Stimulated activated CD4-positive, alpha-beta T cell treated with anti-CD3 and anti-CD28 coated beads, Interleukin-12 subunit alpha, Interleukin-12 subunit beta, amount 100 ng/mL, for 4 hours (primary cell): Measurements from ENCODE around the gene ATG10.
"Not testable (repeated sequence)": the region's sequence is repeated elsewhere in the genome, so short reads cannot be mapped to it uniquely, and the experiment has no call there.

Experiments
- DNase-seq: peaks from one replicate; pipeline ENCODE4 v3.0.0-alpha.2; 2020

ATG10 gene

GRCh38 chr5:82066791-82067190 is 95.0 kb downstream of the ATG10 start:
- no peak for DNase-seq

- not testable (repeated sequence) for DNase-seq
Measured at GRCh38 chr5:82068042-82068441, 96.2 kb downstream of the ATG10 start.

GRCh38 chr5:82068723-82069122 is 96.9 kb downstream of the ATG10 start:
- DNase-seq = no peak

GRCh38 chr5:82072138-82072537 is 100.3 kb downstream of the ATG10 start:
- DNase-seq = no peak

- DNase-seq = no peak
Measured at GRCh38 chr5:82073179-82073578, 101.4 kb downstream of the ATG10 start.

GRCh38 chr5:82074950-82075349 is 103.1 kb downstream of the ATG10 start:
- DNase-seq = no peak

GRCh38 chr5:82077496-82077895 is 105.7 kb downstream of the ATG10 start:
- DNase-seq = no peak

GRCh38 chr5:82091617-82092016 is 119.8 kb downstream of the ATG10 start:
- DNase-seq = no peak

- no peak for DNase-seq
Measured at GRCh38 chr5:82095536-82095935, 123.7 kb downstream of the ATG10 start.

- no peak for DNase-seq
Measured at GRCh38 chr5:82096249-82096648, 124.4 kb downstream of the ATG10 start.

- DNase-seq = no peak
Measured at GRCh38 chr5:82100303-82101077, 128.7 kb downstream of the ATG10 start.

GRCh38 chr5:82104872-82105271 is 133.0 kb downstream of the ATG10 start:
- DNase-seq = no peak

GRCh38 chr5:82105457-82105856 is 133.6 kb downstream of the ATG10 start:
- DNase-seq = no peak

GRCh38 chr5:82106207-82106606 is 134.4 kb downstream of the ATG10 start:
- no peak for DNase-seq

GRCh38 chr5:82106756-82107155 is 134.9 kb downstream of the ATG10 start:
- no peak for DNase-seq

GRCh38 chr5:82107267-82107666 is 135.4 kb downstream of the ATG10 start:
- no peak for DNase-seq

GRCh38 chr5:82109013-82109412 is 137.2 kb downstream of the ATG10 start:
- DNase-seq = no peak

GRCh38 chr5:82109915-82110314 is 138.1 kb downstream of the ATG10 start:
- DNase-seq = not testable (repeated sequence)

GRCh38 chr5:82111191-82111590 is 139.4 kb downstream of the ATG10 start:
- DNase-seq = no peak

GRCh38 chr5:82115858-82116257 is 144.0 kb downstream of the ATG10 start:
- DNase-seq = no peak

GRCh38 chr5:82119889-82120288 is 148.1 kb downstream of the ATG10 start:
- DNase-seq = no peak

- DNase-seq = no peak
Measured at GRCh38 chr5:82129723-82130285, 158.0 kb downstream of the ATG10 start.

- DNase-seq = no peak
Measured at GRCh38 chr5:82130602-82131001, 158.8 kb downstream of the ATG10 start.

GRCh38 chr5:82137205-82137604 is 165.4 kb downstream of the ATG10 start:
- DNase-seq = no peak

- DNase-seq = not testable (repeated sequence)
Measured at GRCh38 chr5:82139837-82140236, 168.0 kb downstream of the ATG10 start.
